Measurements from ENCODE around the gene SETMAR. TPM values are rescaled to one million over a fixed set of nuclear protein-coding genes. Genes with fewer than 3 reads are reported as not detected.
A peak's percentile ranks its signal among the peaks of the same experiment; 100 is the strongest.

Gene SETMAR
- total and polyA plus RNA-seq, 12 donors = 11.5 to 53.7 (median 22.7) TPM

- H3K4me1 ChIP-seq (replicated peaks in 1 of 2) = no peaks in the 10 kb centered on the region
- no peak overlapping the region for H3K4me3 ChIP-seq
- H3K9me3 ChIP-seq (replicated peaks in 1 of 3) = no peaks in the 10 kb centered on the region
- intact Hi-C loops (cut with DNase I) = no loop called here
- H3K27me3 ChIP-seq = no peaks in the 10 kb centered on the region
- H3K36me3 ChIP-seq (replicated peaks in 1 of 2) = no peaks in the 10 kb centered on the region
- H3K27ac ChIP-seq = no peak overlapping the region
- TF ChIP-seq POLR2A (IDR thresholded peaks at IDR 0.05) = no peak
- no peak for TF ChIP-seq CTCF (IDR thresholded peaks at IDR 0.05)
- WGBS, 4 donors = 87 to 96% (median 94%) methylated on average over 4 of the region's 4 CpGs
- DNase-seq = no peak
Measured at GRCh38 chr3:4313606-4314293, 10.6 kb downstream of the SETMAR start.

GRCh38 chr3:4314688-4315087 lies 11.5 kb downstream of the SETMAR start:
- DNase-seq = no peak
- TF ChIP-seq POLR2A (IDR thresholded peaks at IDR 0.05) (no peak), CTCF (IDR thresholded peaks at IDR 0.05) (peak in 3 of 6 experiments; percentile 8 to 22 (median 18))
- 84 to 90% (median 87%) methylated on average over 4 of the region's 4 CpGs for WGBS, 4 donors
- no peaks in the 10 kb centered on the region for H3K4me1 ChIP-seq (replicated peaks in 1 of 2)
- no peak overlapping the region for H3K4me3 ChIP-seq
- intact Hi-C loops (cut with DNase I) = no loop called here
- H3K27me3 ChIP-seq = no peaks in the 10 kb centered on the region
- no peaks in the 10 kb centered on the region for H3K9me3 ChIP-seq (replicated peaks in 1 of 3)
- no peaks in the 10 kb centered on the region for H3K36me3 ChIP-seq (replicated peaks in 1 of 2)
- no peak overlapping the region for H3K27ac ChIP-seq

- Histone ChIP-seq H3K27me3 (no peaks in the 10 kb centered on the region), H3K4me1 (replicated peaks in 1 of 2) (peaks cover 10 to 11% of the 10 kb centered on the region in 2 donors), H3K36me3 (replicated peaks in 1 of 2) (no peaks in the 10 kb centered on the region), H3K4me3 (no peak overlapping the region), H3K27ac (no peak overlapping the region), H3K9me3 (replicated peaks in 1 of 3) (no peaks in the 10 kb centered on the region)
- DNase-seq = no peak
- no peak for TF ChIP-seq CTCF (IDR thresholded peaks at IDR 0.05)
- TF ChIP-seq POLR2A (IDR thresholded peaks at IDR 0.05) = no peak
- intact Hi-C loops (cut with DNase I) = no loop called here
Measured at GRCh38 chr3:4320096-4320911, 17.1 kb downstream of the SETMAR start.

- 55 to 81% (median 76%) methylated on average over 1 of the region's 1 CpG for WGBS, 4 donors
- intact Hi-C loops (cut with DNase I) = no loop called here
Measured at GRCh38 chr3:4321732-4322131, 18.6 kb downstream of the SETMAR start.

More at GRCh38 chr3:4321732-4322131, 18.6 kb downstream of the SETMAR start:
- TF ChIP-seq CTCF (IDR thresholded peaks at IDR 0.05) (no peak), POLR2A (IDR thresholded peaks at IDR 0.05) (no peak)
- H3K27me3 ChIP-seq = no peaks in the 10 kb centered on the region
- no peaks in the 10 kb centered on the region for H3K9me3 ChIP-seq (replicated peaks in 1 of 3)
- H3K4me3 ChIP-seq = no peak overlapping the region
- no peak for DNase-seq
- no peaks in the 10 kb centered on the region for H3K36me3 ChIP-seq (replicated peaks in 1 of 2)
- peaks cover 10 to 11% of the 10 kb centered on the region in 2 donors for H3K4me1 ChIP-seq (replicated peaks in 1 of 2)
- H3K27ac ChIP-seq = no peak overlapping the region
